Body of pancreas (tissue), 4 donors: ENCODE results near the gene PAPPA2. TPM values are rescaled to one million over a fixed set of nuclear protein-coding genes. Genes with fewer than 3 reads are reported as not detected.

Experiments used
- ATAC-seq: fragments of 150-250 bp; one replicate; pipeline ENCODE4 v1.9.1; 2016
- DNase-seq, 4 donors: peaks; one replicate each; pipeline ENCODE4 v3.0.0-alpha.2; 2019
- H3K27ac ChIP-seq, 4 donors: fragments of 200-600 bp; sonication (generic); 1 replicate in 3 of 4; 2 replicates in 1 of 4; pipeline versions ENCODE4 v1.5.1 to v1.6.1; 2016 to 2019; ENCODE audit warnings: mild to moderate bottlenecking in 1 of 4, mixed read lengths in 1 of 4, moderate library complexity in 1 of 4
- H3K27me3 ChIP-seq, 2 donors: fragments of 200-600 bp; sonication (generic); one replicate each; pipeline ENCODE4 v1.6.0; 2016; ENCODE audit warnings: mild to moderate bottlenecking in 1 of 2
- H3K36me3 ChIP-seq, 2 donors: fragments of 200-600 bp; sonication (generic); replicated peaks in 1 of 2; 2 replicates each; pipeline ENCODE4 v1.5.1; 2016; ENCODE audit warnings: low read depth in 2 of 2; ENCODE audit not compliant: insufficient read depth in 1 of 2
- H3K4me1 ChIP-seq: fragments of 200-600 bp; sonication (generic); one replicate; pipeline ENCODE4 v1.6.0; 2016
- H3K4me3 ChIP-seq, 2 donors: fragments of 200-600 bp; sonication (generic); 1 replicate in 1 of 2; 2 replicates in 1 of 2; pipeline ENCODE4 v1.5.1; 2016 to 2019
- H3K9me3 ChIP-seq, 3 donors: fragments of 200-600 bp; sonication (generic); 1 replicate in 2 of 3; 2 replicates in 1 of 3; pipeline ENCODE4 v1.5.1; 2016
- CTCF ChIP-seq, 7 experiments: fragments of 450-650 bp in 4 of 7; fragments of 200-600 bp in 3 of 7; sonication (generic) in 3 of 7; IDR thresholded peaks; one replicate each; pipeline ENCODE4 v1.5.1; 2016 to 2019; ENCODE audit warnings: antibody characterized with exemption in 7 of 7
- POLR2A ChIP-seq, 3 donors: fragments of 450-650 bp; IDR thresholded peaks; one replicate each; pipeline ENCODE4 v1.6.1; 2016; ENCODE audit warnings: antibody characterized with exemption in 3 of 3, mild to moderate bottlenecking in 2 of 3
- WGBS, 2 donors: methylation state at CpG; one replicate each; pipeline ENCODE4 v1.1.5; 2017; 5-methylcytosine and 5-hydroxymethylcytosine counted together
- intact Hi-C: fragments of 100-400 bp; cut with DNase I; formaldehyde crosslinking; loops from one replicate; pipeline ENCODE4 v1.15.1; 2023
- total RNA-seq, 2 donors: library from RNA; depleted of rRNA; stranded (reverse); fragments of >200 nt; gene quantifications; one replicate each; pipeline ENCODE4 v1.1.0, GENCODE V29; 2016

Gene PAPPA2
- total RNA-seq, 2 donors from 2014 or later: under 0.01 to 5.4 TPM

GRCh38 chr1:176609556-176610408 lies 146.8 kb downstream of the PAPPA2 start:
- TF ChIP-seq CTCF (IDR thresholded peaks at IDR 0.05) (peak in 2 of 7 experiments; percentile 12 to 30), POLR2A (IDR thresholded peaks at IDR 0.05) (no peak)
- no peaks in the 10 kb centered on the region for H3K27me3 ChIP-seq
- no peaks in the 10 kb centered on the region for H3K9me3 ChIP-seq
- H3K4me1 ChIP-seq: peaks cover 6% of the 10 kb centered on the region
- no peaks in the 10 kb centered on the region for H3K36me3 ChIP-seq
- intact Hi-C loops: no loop called here
- H3K27ac ChIP-seq: peak overlapping the region in 2 of 4 donors; percentile 4 to 20
- DNase-seq (peak in 3 of 4 donors; percentile 17 to 59 (median 24)), ATAC-seq (peak; percentile 78)
- H3K4me3 ChIP-seq: no peak overlapping the region
- WGBS, 2 donors: 76 to 77% methylated on average over 3 of the region's 3 CpGs

- TF ChIP-seq CTCF (IDR thresholded peaks at IDR 0.05): no peak
- no peak for TF ChIP-seq POLR2A (IDR thresholded peaks at IDR 0.05)
- H3K4me3 ChIP-seq: no peak overlapping the region
- H3K36me3 ChIP-seq: no peaks in the 10 kb centered on the region
- WGBS, 2 donors: 76 to 80% methylated on average over 4 of the region's 4 CpGs
- no peak for ATAC-seq
- intact Hi-C loops: no loop called here
- no peak for DNase-seq
- H3K27ac ChIP-seq: no peak overlapping the region
- no peaks in the 10 kb centered on the region for H3K9me3 ChIP-seq
- H3K4me1 ChIP-seq: peaks cover 9% of the 10 kb centered on the region
- no peaks in the 10 kb centered on the region for H3K27me3 ChIP-seq
Measured at GRCh38 chr1:176612791-176613190, 149.8 kb downstream of the PAPPA2 start.

- no peaks in the 10 kb centered on the region for H3K36me3 ChIP-seq
- intact Hi-C loops: no loop called here
- no peak overlapping the region for H3K27ac ChIP-seq
- H3K9me3 ChIP-seq: no peaks in the 10 kb centered on the region
- H3K4me1 ChIP-seq: peaks cover 5% of the 10 kb centered on the region
- DNase-seq (no peak), ATAC-seq (no peak)
- H3K4me3 ChIP-seq: no peak overlapping the region
- H3K27me3 ChIP-seq: no peaks in the 10 kb centered on the region
- TF ChIP-seq CTCF (IDR thresholded peaks at IDR 0.05): no peak
- no peak for TF ChIP-seq POLR2A (IDR thresholded peaks at IDR 0.05)
Measured at GRCh38 chr1:176617881-176618280, 154.9 kb downstream of the PAPPA2 start.

- DNase-seq (no peak), ATAC-seq (no peak)
- H3K27ac ChIP-seq: no peak overlapping the region
- 44 to 48% methylated on average over 1 of the region's 1 CpG for WGBS, 2 donors
- peaks cover 5% of the 10 kb centered on the region for H3K4me1 ChIP-seq
- H3K36me3 ChIP-seq: no peaks in the 10 kb centered on the region
- intact Hi-C loops: no loop called here
- TF ChIP-seq POLR2A (IDR thresholded peaks at IDR 0.05) (no peak), CTCF (IDR thresholded peaks at IDR 0.05) (no peak)
- no peaks in the 10 kb centered on the region for H3K27me3 ChIP-seq
- no peaks in the 10 kb centered on the region for H3K9me3 ChIP-seq
- no peak overlapping the region for H3K4me3 ChIP-seq
Measured at GRCh38 chr1:176619261-176619660, 156.3 kb downstream of the PAPPA2 start.

- DNase-seq: no peak
- WGBS, 2 donors: 67 to 72% methylated on average over 3 of the region's 3 CpGs
- Histone ChIP-seq H3K27ac (peak overlapping the region in 1 of 4 donors; percentile 9), H3K9me3 (no peaks in the 10 kb centered on the region), H3K4me1 (peaks cover 35% of the 10 kb centered on the region), H3K4me3 (no peak overlapping the region), H3K36me3 (no peaks in the 10 kb centered on the region), H3K27me3 (no peaks in the 10 kb centered on the region)
- TF ChIP-seq POLR2A (IDR thresholded peaks at IDR 0.05): no peak
- no peak for ATAC-seq
- intact Hi-C loops: no loop called here
Measured at GRCh38 chr1:176625365-176625764, 162.4 kb downstream of the PAPPA2 start.
